ENCODE results near the gene KLRF2. TPM values are rescaled to one million over a fixed set of nuclear protein-coding genes. Genes with fewer than 3 reads are reported as not detected.

Gene KLRF2
- total RNA-seq, 1 donor from 2014 or later: not detected

GRCh38 chr12:9869307-9870161 is 11.8 kb upstream of the KLRF2 start, which contains the start of gene CLEC2B:
Gene CLEC2B (minus strand): TSS chr12:9869354.
- Histone ChIP-seq H3K4me3 (no peak within 1 kb of the TSS), H3K9ac (no peak within 1 kb of the TSS), H4K20me1 (ENCODE audit: low read depth) (no peaks in the 10 kb centered on the region), H3K4me2 (peak within 1 kb of the TSS; percentile 43), H3K27me3 (no peaks in the 10 kb centered on the region), H3K79me2 (ENCODE audit: low read depth) (no peaks in the 10 kb centered on the region), H3K9me3 (ENCODE audit: low read depth) (no peaks in the 10 kb centered on the region), H2AFZ (replicated peaks) (peak within 1 kb of the TSS; percentile 45), H3F3A (ENCODE audit: low read depth) (peaks cover 8% of the 10 kb centered on the region), H3K4me1 (peaks cover 30% of the 10 kb centered on the region), H3K36me3 (no peaks in the 10 kb centered on the region), H3K27ac (no peak within 1 kb of the TSS)
- Mint-ChIP-seq H3K9me3 (no peaks in the 10 kb centered on the region), H3K4me3 (peak within 1 kb of the TSS; percentile 19), H3K27me3 (ENCODE audit: insufficient read depth, low read depth) (no peaks in the 10 kb centered on the region), H3K27ac (no peak within 1 kb of the TSS), H3K36me3 (no peaks in the 10 kb centered on the region), H3K4me1 (peaks cover 10% of the 10 kb centered on the region)
- TF ChIP-seq, protein P1, sequence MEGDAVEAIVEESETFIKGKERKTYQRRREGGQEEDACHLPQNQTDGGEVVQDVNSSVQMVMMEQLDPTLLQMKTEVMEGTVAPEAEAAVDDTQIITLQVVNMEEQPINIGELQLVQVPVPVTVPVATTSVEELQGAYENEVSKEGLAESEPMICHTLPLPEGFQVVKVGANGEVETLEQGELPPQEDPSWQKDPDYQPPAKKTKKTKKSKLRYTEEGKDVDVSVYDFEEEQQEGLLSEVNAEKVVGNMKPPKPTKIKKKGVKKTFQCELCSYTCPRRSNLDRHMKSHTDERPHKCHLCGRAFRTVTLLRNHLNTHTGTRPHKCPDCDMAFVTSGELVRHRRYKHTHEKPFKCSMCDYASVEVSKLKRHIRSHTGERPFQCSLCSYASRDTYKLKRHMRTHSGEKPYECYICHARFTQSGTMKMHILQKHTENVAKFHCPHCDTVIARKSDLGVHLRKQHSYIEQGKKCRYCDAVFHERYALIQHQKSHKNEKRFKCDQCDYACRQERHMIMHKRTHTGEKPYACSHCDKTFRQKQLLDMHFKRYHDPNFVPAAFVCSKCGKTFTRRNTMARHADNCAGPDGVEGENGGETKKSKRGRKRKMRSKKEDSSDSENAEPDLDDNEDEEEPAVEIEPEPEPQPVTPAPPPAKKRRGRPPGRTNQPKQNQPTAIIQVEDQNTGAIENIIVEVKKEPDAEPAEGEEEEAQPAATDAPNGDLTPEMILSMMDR (IDR thresholded peaks at IDR 0.05): no peak
- TF ChIP-seq EZH2 (IDR thresholded peaks at IDR 0.05) (no peak), EZH2phosphoT487 (IDR thresholded peaks at IDR 0.05) (no peak)
- peak; percentile 16 for DNase-seq (ENCODE audit: low spot score)

- no peak for DNase-seq (ENCODE audit: low spot score)
- Histone ChIP-seq H3K9me3 (ENCODE audit: low read depth) (no peaks in the 10 kb centered on the region), H3F3A (ENCODE audit: low read depth) (peaks cover 8% of the 10 kb centered on the region), H3K4me2 (peak overlapping the region; percentile 43), H3K36me3 (no peaks in the 10 kb centered on the region), H3K27ac (no peak overlapping the region), H4K20me1 (ENCODE audit: low read depth) (no peaks in the 10 kb centered on the region), H3K4me1 (peaks cover 30% of the 10 kb centered on the region), H2AFZ (replicated peaks) (no peak overlapping the region), H3K4me3 (no peak overlapping the region), H3K27me3 (no peaks in the 10 kb centered on the region), H3K79me2 (ENCODE audit: low read depth) (no peaks in the 10 kb centered on the region), H3K9ac (no peak overlapping the region)
- peaks cover 10% of the 10 kb centered on the region for H3K4me1 Mint-ChIP-seq
- H3K36me3 Mint-ChIP-seq: no peaks in the 10 kb centered on the region
- H3K27ac Mint-ChIP-seq: no peak overlapping the region
- no peak overlapping the region for H3K4me3 Mint-ChIP-seq
- H3K27me3 Mint-ChIP-seq (ENCODE audit: insufficient read depth, low read depth): peaks cover 3% of the 10 kb centered on the region
- H3K9me3 Mint-ChIP-seq: peaks cover 3% of the 10 kb centered on the region
- TF ChIP-seq, protein P1 (IDR thresholded peaks at IDR 0.05): no peak
- no peak for TF ChIP-seq EZH2phosphoT487 (IDR thresholded peaks at IDR 0.05)
- no peak for TF ChIP-seq EZH2 (IDR thresholded peaks at IDR 0.05)
Observed at GRCh38 chr12:9870286-9870866, 10.9 kb upstream of the KLRF2 start.

DNA sequence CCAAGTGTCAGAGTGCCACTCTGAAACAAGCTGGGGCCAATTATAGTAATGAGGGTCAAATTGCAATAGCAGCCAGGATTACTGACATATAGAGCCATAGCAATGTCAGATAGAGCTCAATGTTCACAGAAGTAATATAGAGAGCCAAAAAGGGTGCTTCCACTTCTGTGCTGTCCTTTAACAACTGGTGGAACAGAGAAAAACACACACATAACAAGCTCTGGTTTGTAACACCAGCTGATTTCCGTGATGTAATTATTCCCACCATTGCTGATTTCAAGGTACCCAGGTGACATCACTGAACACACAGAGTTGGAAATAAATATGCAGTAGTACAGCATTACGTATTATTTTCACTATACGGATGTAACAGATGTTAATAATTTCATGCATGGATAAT is 9.1 kb upstream of the KLRF2 start:
- TF ChIP-seq EZH2phosphoT487 (IDR thresholded peaks at IDR 0.05): no peak
- no peak for TF ChIP-seq EZH2 (IDR thresholded peaks at IDR 0.05)
- TF ChIP-seq, protein P1 (IDR thresholded peaks at IDR 0.05): no peak
- Mint-ChIP-seq H3K4me1 (peaks cover 10% of the 10 kb centered on the region), H3K27me3 (ENCODE audit: insufficient read depth, low read depth) (peaks cover 4% of the 10 kb centered on the region), H3K36me3 (no peaks in the 10 kb centered on the region), H3K9me3 (peaks cover 3% of the 10 kb centered on the region), H3K4me3 (no peak overlapping the region), H3K27ac (no peak overlapping the region)
- Histone ChIP-seq H3K9ac (no peak overlapping the region), H3K27me3 (no peaks in the 10 kb centered on the region), H3K79me2 (ENCODE audit: low read depth) (no peaks in the 10 kb centered on the region), H3K9me3 (ENCODE audit: low read depth) (no peaks in the 10 kb centered on the region), H3K4me3 (no peak overlapping the region), H4K20me1 (ENCODE audit: low read depth) (no peaks in the 10 kb centered on the region), H2AFZ (replicated peaks) (no peak overlapping the region), H3F3A (ENCODE audit: low read depth) (peaks cover 8% of the 10 kb centered on the region), H3K27ac (no peak overlapping the region), H3K4me2 (peak overlapping the region; percentile 51), H3K4me1 (peaks cover 30% of the 10 kb centered on the region), H3K36me3 (no peaks in the 10 kb centered on the region)
- no peak for DNase-seq (ENCODE audit: low spot score)
